ENCODE data around the gene CACNG1.

GRCh38 chr17:66996926-66997325, 47.4 kb upstream of the CACNG1 start:
- TF ChIP-seq CTCF (IDR thresholded peaks at IDR 0.05; ENCODE audit: poor library complexity) (no peak), EZH2phosphoT487 (IDR thresholded peaks at IDR 0.05; ENCODE audit: low read depth, severe bottlenecking, unreplicated experiment) (no peak), EZH2 (IDR thresholded peaks at IDR 0.05; ENCODE audit: borderline replicate concordance) (no peak)

Measured in hepatocyte (in vitro differentiated cells).